Astrocyte (in vitro differentiated cells and primary cell): Measurements from ENCODE around the gene MAFB. TPM values are rescaled to one million over a fixed set of nuclear protein-coding genes. Genes with fewer than 3 reads are reported as not detected.

Experiments
- DNase-seq: peaks from one replicate; pipeline ENCODE4 v3.0.0-alpha.2; 2010; ENCODE audit warnings: low read depth
- FAIRE-seq: peaks from 2 replicates; lab custom pipeline; 2011; peaks lifted over from hg19 to GRCh38; lab: Jason Lieb, UNC
- H2AFZ ChIP-seq: 2 replicates; pipeline ENCODE4 v1.6.0; 2012; ENCODE audit warnings: low read depth, low read length, inconsistent platforms
- H3K27ac ChIP-seq: 2 replicates; pipeline ENCODE4 v1.5.1; 2011; ENCODE audit warnings: low read depth, low read length, inconsistent platforms
- H3K27me3 ChIP-seq: 2 replicates; pipeline ENCODE4 v1.6.0; 2011; ENCODE audit warnings: low read length, inconsistent platforms; ENCODE audit not compliant: insufficient read depth
- H3K36me3 ChIP-seq: 2 replicates; pipeline ENCODE4 v1.5.1; 2011; ENCODE audit warnings: low read length, inconsistent platforms; ENCODE audit not compliant: insufficient read depth
- H3K4me1 ChIP-seq: 2 replicates; pipeline ENCODE4 v1.5.1; 2011; ENCODE audit warnings: low read length, inconsistent platforms; ENCODE audit not compliant: insufficient read depth
- H3K4me2 ChIP-seq: 2 replicates; pipeline ENCODE4 v1.6.0; 2012; ENCODE audit warnings: low read length, inconsistent platforms
- H3K4me3 ChIP-seq: 2 replicates; pipeline ENCODE4 v1.5.1; 2011; ENCODE audit warnings: low read depth, mild to moderate bottlenecking, low read length, inconsistent platforms; ENCODE audit not compliant: insufficient read depth
- H3K79me2 ChIP-seq: 2 replicates; pipeline ENCODE4 v1.6.0; 2012; ENCODE audit warnings: mild to moderate bottlenecking, low read length, inconsistent platforms; ENCODE audit not compliant: insufficient read depth
- H3K9ac ChIP-seq: 2 replicates; pipeline ENCODE4 v1.6.0; 2012; ENCODE audit warnings: mild to moderate bottlenecking, low read length, inconsistent platforms
- H3K9me3 ChIP-seq: 2 replicates; pipeline ENCODE4 v1.5.1; 2012; ENCODE audit warnings: low read depth, mild to moderate bottlenecking, low read length, inconsistent platforms; ENCODE audit not compliant: insufficient read depth
- H4K20me1 ChIP-seq: 2 replicates; pipeline ENCODE4 v1.6.0; 2012; ENCODE audit warnings: low read length, inconsistent platforms; ENCODE audit not compliant: insufficient read depth
- H3K27ac Mint-ChIP-seq: one replicate; pipeline ENCODE4 v1.8.0; 2021; ENCODE audit warnings: mild to moderate bottlenecking, mixed read lengths; ENCODE audit not compliant: unreplicated experiment
- H3K27me3 Mint-ChIP-seq: one replicate; pipeline ENCODE4 v1.8.0; 2021; ENCODE audit warnings: low read depth, mixed read lengths; ENCODE audit not compliant: unreplicated experiment
- H3K36me3 Mint-ChIP-seq: one replicate; pipeline ENCODE4 v1.8.0; 2021; ENCODE audit warnings: low read depth, mixed read lengths; ENCODE audit not compliant: unreplicated experiment
- H3K4me1 Mint-ChIP-seq: one replicate; pipeline ENCODE4 v1.8.0; 2021; ENCODE audit warnings: low read depth, mixed read lengths; ENCODE audit not compliant: unreplicated experiment
- H3K4me3 Mint-ChIP-seq: one replicate; pipeline ENCODE4 v1.8.0; 2021; ENCODE audit warnings: mild to moderate bottlenecking, moderate library complexity, mixed read lengths; ENCODE audit not compliant: unreplicated experiment
- H3K9me3 Mint-ChIP-seq: one replicate; pipeline ENCODE4 v1.8.0; 2021; ENCODE audit warnings: mild to moderate bottlenecking, mixed read lengths; ENCODE audit not compliant: unreplicated experiment
- EZH2 ChIP-seq: IDR thresholded peaks from 2 replicates; pipeline ENCODE4 v1.6.1; 2012; ENCODE audit warnings: mild to moderate bottlenecking, low read length, inconsistent platforms; ENCODE audit not compliant: insufficient read depth
- total RNA-seq: library from RNA; stranded (reverse); gene quantifications from 2 replicates; pipeline ENCODE4 v1.2.1, GENCODE V29; 2021
- TF ChIP-seq, protein P1 (sequence below): IDR thresholded peaks from 2 replicates; pipeline ENCODE4 v1.5.1; 2011; ENCODE audit warnings: low read depth, mild to moderate bottlenecking, inconsistent platforms, low read length, moderate library complexity; ENCODE audit not compliant: insufficient read depth

The MAFB gene
- total RNA-seq, 1 donor from 2014 or later: 2.9 TPM

DNA sequence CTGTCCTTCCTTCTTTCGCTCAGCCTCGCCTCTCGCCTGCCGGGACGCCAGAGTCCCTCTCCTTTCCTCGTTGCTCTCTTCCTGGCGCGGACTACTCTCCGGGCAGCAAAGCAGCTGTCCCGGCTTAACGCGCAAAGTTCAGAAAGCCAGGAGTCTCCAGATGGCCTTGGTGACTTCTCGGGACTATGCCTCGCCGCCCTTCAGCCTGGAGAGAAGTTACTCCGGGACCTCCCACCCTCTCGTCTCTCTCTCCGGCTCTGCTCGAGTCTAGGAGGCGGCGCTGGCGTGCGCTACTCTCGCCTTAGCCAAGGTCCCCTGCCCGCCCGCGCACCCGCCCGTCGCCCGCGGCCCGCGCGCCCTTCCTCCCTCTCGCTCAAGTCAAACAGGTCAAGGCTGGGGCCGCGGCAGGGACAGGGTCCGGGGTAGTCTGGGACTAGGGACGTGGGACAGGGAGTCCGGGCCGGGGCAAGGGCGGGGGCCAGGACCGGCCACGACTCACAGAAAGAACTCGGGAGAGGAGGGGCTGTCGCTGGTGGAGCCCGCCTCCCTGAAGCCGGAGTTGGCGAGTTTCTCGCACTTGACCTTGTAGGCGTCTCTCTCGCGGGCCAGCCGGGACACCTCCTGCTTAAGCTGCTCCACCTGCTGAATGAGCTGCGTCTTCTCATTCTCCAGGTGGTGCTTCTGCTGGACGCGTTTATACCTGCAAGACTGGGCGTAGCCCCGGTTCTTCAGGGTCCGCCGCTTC lies 1.5 kb downstream of the MAFB start:
- Mint-ChIP-seq H3K4me3 (peak overlapping the region; percentile 86), H3K9me3 (peaks cover 3% of the 10 kb centered on the region), H3K27ac (peak overlapping the region; percentile 53), H3K27me3 (peaks cover 72% of the 10 kb centered on the region), H3K36me3 (peaks cover 6% of the 10 kb centered on the region), H3K4me1 (peaks cover 3% of the 10 kb centered on the region)
- DNase-seq (peak; percentile 19), FAIRE-seq (no peak)
- Histone ChIP-seq H3K27me3 (peaks cover 73% of the 10 kb centered on the region), H3K4me3 (peak overlapping the region; percentile 50), H3K36me3 (no peaks in the 10 kb centered on the region), H3K27ac (no peak overlapping the region), H3K79me2 (no peaks in the 10 kb centered on the region), H3K4me1 (peaks cover 23% of the 10 kb centered on the region), H2AFZ (peak overlapping the region; percentile 77), H3K4me2 (peak overlapping the region; percentile 97), H3K9me3 (no peaks in the 10 kb centered on the region), H3K9ac (peak overlapping the region; percentile 47), H4K20me1 (peaks cover 21% of the 10 kb centered on the region)
- TF ChIP-seq EZH2: no peak
- TF ChIP-seq, protein P1, sequence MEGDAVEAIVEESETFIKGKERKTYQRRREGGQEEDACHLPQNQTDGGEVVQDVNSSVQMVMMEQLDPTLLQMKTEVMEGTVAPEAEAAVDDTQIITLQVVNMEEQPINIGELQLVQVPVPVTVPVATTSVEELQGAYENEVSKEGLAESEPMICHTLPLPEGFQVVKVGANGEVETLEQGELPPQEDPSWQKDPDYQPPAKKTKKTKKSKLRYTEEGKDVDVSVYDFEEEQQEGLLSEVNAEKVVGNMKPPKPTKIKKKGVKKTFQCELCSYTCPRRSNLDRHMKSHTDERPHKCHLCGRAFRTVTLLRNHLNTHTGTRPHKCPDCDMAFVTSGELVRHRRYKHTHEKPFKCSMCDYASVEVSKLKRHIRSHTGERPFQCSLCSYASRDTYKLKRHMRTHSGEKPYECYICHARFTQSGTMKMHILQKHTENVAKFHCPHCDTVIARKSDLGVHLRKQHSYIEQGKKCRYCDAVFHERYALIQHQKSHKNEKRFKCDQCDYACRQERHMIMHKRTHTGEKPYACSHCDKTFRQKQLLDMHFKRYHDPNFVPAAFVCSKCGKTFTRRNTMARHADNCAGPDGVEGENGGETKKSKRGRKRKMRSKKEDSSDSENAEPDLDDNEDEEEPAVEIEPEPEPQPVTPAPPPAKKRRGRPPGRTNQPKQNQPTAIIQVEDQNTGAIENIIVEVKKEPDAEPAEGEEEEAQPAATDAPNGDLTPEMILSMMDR: no peak

DNA sequence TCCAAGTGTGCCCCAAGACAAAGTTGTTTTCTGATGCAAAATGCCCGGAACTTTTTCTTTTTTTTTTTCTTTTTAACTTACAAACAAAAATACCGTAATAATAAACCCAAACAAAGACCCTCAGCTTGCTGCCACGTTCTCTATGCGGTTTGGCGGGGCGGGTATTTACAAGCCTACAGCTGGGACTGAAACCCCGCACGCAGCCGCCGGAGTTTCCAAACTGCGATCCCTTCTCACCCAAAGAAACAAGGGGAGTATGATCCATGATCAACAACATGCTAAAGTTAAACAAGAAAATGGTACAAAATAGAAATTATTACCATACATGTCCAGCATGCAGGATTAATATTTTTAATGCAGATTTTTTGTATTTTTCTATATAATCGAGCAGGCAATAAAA lies 2.1 kb downstream of the MAFB start:
- DNase-seq (no peak), FAIRE-seq (no peak)
- Histone ChIP-seq H3K27ac (no peak overlapping the region), H3K4me1 (peaks cover 23% of the 10 kb centered on the region), H3K9ac (no peak overlapping the region), H3K4me2 (peak overlapping the region; percentile 97), H2AFZ (no peak overlapping the region), H3K27me3 (peaks cover 73% of the 10 kb centered on the region), H3K36me3 (no peaks in the 10 kb centered on the region), H4K20me1 (peaks cover 21% of the 10 kb centered on the region), H3K4me3 (peak overlapping the region; percentile 50), H3K79me2 (no peaks in the 10 kb centered on the region), H3K9me3 (no peaks in the 10 kb centered on the region)
- TF ChIP-seq EZH2: no peak
- TF ChIP-seq, protein P1: no peak
- Mint-ChIP-seq H3K4me3 (peak overlapping the region; percentile 86), H3K36me3 (peaks cover 6% of the 10 kb centered on the region), H3K27me3 (peaks cover 72% of the 10 kb centered on the region), H3K9me3 (peaks cover 1% of the 10 kb centered on the region), H3K27ac (peak overlapping the region; percentile 53), H3K4me1 (peaks cover 3% of the 10 kb centered on the region)

DNA sequence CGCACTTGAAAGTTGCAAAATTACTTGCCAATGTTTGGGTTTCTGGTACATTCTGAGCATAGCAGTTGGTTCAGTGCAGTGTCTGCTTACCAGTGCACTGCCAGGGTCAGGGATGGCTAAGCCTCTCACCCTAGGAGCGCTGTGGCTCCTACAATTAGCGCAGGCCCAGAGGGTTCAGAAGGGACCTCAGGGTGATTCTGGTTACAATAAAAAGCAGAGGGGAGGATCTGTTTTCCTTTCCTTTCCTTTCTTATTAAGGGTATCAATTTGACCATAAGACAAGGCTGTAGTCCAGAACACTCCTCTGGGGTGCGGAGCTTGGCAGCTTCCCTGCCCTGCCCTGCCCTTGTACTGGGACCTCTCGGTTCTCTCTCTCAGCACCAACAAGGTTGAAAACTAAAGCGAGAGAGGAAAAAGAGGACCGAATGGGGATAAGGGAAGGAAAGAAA lies 2.6 kb downstream of the MAFB start:
- H3K4me2 ChIP-seq: peak overlapping the region; percentile 97
- H3K9ac ChIP-seq: no peak overlapping the region
- peak overlapping the region; percentile 86 for H3K4me3 Mint-ChIP-seq
- H3K27ac Mint-ChIP-seq: no peak overlapping the region
- no peak overlapping the region for H2AFZ ChIP-seq
- TF ChIP-seq EZH2: no peak
- TF ChIP-seq, protein P1: no peak
- H3K9me3 ChIP-seq: no peaks in the 10 kb centered on the region
- H3K27me3 ChIP-seq: peaks cover 73% of the 10 kb centered on the region
- FAIRE-seq (no peak), DNase-seq (no peak)
- no peak overlapping the region for H3K4me3 ChIP-seq
- peaks cover 23% of the 10 kb centered on the region for H3K4me1 ChIP-seq
- no peaks in the 10 kb centered on the region for H3K79me2 ChIP-seq
- peaks cover 21% of the 10 kb centered on the region for H4K20me1 ChIP-seq
- H3K36me3 Mint-ChIP-seq: peaks cover 6% of the 10 kb centered on the region
- H3K9me3 Mint-ChIP-seq: no peaks in the 10 kb centered on the region
- H3K27ac ChIP-seq: no peak overlapping the region
- H3K36me3 ChIP-seq: no peaks in the 10 kb centered on the region
- peaks cover 3% of the 10 kb centered on the region for H3K4me1 Mint-ChIP-seq
- peaks cover 72% of the 10 kb centered on the region for H3K27me3 Mint-ChIP-seq
